OCI-LY7 (cell line): ENCODE measurements around the gene WDR49. TPM values are rescaled to one million over a fixed set of nuclear protein-coding genes. Genes with fewer than 3 reads are reported as not detected.
A peak's percentile ranks its signal among the peaks of the same experiment; 100 is the strongest.

ENCODE experiments used
- BruUV-seq: library from RNA; stranded (reverse); fragments of 400-500 nt; replicated peaks from 2 replicates; lab custom pipeline; 2021; lab: Mats Ljungman, UMichigan
- CTCF ChIA-PET: fragments of 300-600 bp; sonication (Branson Sonifier 250); formaldehyde crosslinking; loops from one replicate; lab custom pipeline; 2022; ENCODE audit warnings: antibody characterized with exemption; ENCODE audit not compliant: unreplicated experiment; lab: Charles Lee
- POLR2A ChIA-PET: fragments of 300-600 bp; sonication (Branson Sonifier 250); formaldehyde crosslinking; loops from one replicate; lab custom pipeline; 2022; ENCODE audit warnings: antibody characterized with exemption; lab: Charles Lee
- DNase-seq: peaks from one replicate; pipeline ENCODE4 v3.0.0-alpha.2; 2015; ENCODE audit warnings: low spot score
- H2AFZ ChIP-seq: fragments of 200-600 bp; sonication (generic), shearing (Covaris generic); 2 replicates; pipeline ENCODE4 v1.6.1; 2014; ENCODE audit warnings: mild to moderate bottlenecking, antibody characterized with exemption, low read length, moderate library complexity
- H3K27ac ChIP-seq: fragments of 200-600 bp; sonication (generic); 2 replicates; pipeline ENCODE4 v1.5.1; 2014; ENCODE audit warnings: mixed run types, low read depth, mild to moderate bottlenecking, moderate library complexity, low read length, inconsistent platforms; ENCODE audit not compliant: poor library complexity, severe bottlenecking
- H3K36me3 ChIP-seq: fragments of 200-600 bp; sonication (generic); 2 replicates; pipeline ENCODE4 v1.6.1; 2014; ENCODE audit warnings: mild to moderate bottlenecking, antibody characterized with exemption, low read length, moderate library complexity, mixed read lengths; ENCODE audit not compliant: insufficient read depth
- H3K4me1 ChIP-seq: fragments of 200-600 bp; sonication (generic); 2 replicates; pipeline ENCODE4 v1.5.1; 2014; ENCODE audit warnings: mild to moderate bottlenecking, low read length; ENCODE audit not compliant: insufficient read depth, poor library complexity, severe bottlenecking
- H3K4me2 ChIP-seq: fragments of 200-600 bp; sonication (generic); 2 replicates; pipeline ENCODE4 v1.6.1; 2014; ENCODE audit warnings: mild to moderate bottlenecking, low read length
- H3K4me3 ChIP-seq: fragments of 200-600 bp; sonication (generic); 2 replicates; pipeline ENCODE4 v1.5.1; 2014; ENCODE audit warnings: mild to moderate bottlenecking, low read depth, low read length; ENCODE audit not compliant: poor library complexity, severe bottlenecking
- H3K79me2 ChIP-seq: fragments of 200-600 bp; sonication (generic); 2 replicates; pipeline ENCODE4 v1.6.1; 2016; ENCODE audit warnings: low read depth, mild to moderate bottlenecking, low read length, moderate library complexity, mixed read lengths; ENCODE audit not compliant: insufficient read depth
- H3K9me2 ChIP-seq: fragments of 200-600 bp; sonication (generic); 2 replicates; pipeline ENCODE4 v1.6.1; 2016; ENCODE audit warnings: mild to moderate bottlenecking, low read length, mixed read lengths; ENCODE audit not compliant: insufficient read depth
- H3K9me3 ChIP-seq: fragments of 200-600 bp; sonication (generic); 2 replicates; pipeline ENCODE4 v1.6.1; 2014; ENCODE audit warnings: mild to moderate bottlenecking, mixed run types, low read length, mixed read lengths
- H4K20me1 ChIP-seq: fragments of 200-600 bp; sonication (generic); 2 replicates; pipeline ENCODE4 v1.6.1; 2014; ENCODE audit warnings: mild to moderate bottlenecking, antibody characterized with exemption, low read length, moderate library complexity, mixed read lengths; ENCODE audit not compliant: insufficient read depth
- EZH2phosphoT487 ChIP-seq: fragments of 200-600 bp; sonication (generic); IDR thresholded peaks from 2 replicates; pipeline ENCODE4 v1.6.1; 2018; ENCODE audit warnings: low read depth, borderline replicate concordance, mild to moderate bottlenecking, mixed run types, antibody characterized with exemption, low read length, moderate library complexity, mixed read lengths
- intact Hi-C: fragments of 100-400 bp; cut with micrococcal nuclease; formaldehyde crosslinking; loops from one replicate; pipeline ENCODE4 v1.10.0; 2022; ENCODE audit not compliant: unreplicated experiment
- total RNA-seq, 2 experiments: library from RNA; depleted of rRNA in 1 of 2; stranded (reverse); fragments of >200 nt in 1 of 2; shearing (Covaris generic) in 1 of 2; gene quantifications; 2 replicates each; pipeline ENCODE4 v1.2.3, GENCODE V29; 2014 to 2022
- TF ChIP-seq, protein P1 (sequence below): fragments of 200-600 bp; sonication (generic); conservative IDR thresholded peaks from 2 replicates; pipeline ENCODE4 v1.5.1; 2014; ENCODE audit warnings: mild to moderate bottlenecking, antibody characterized with exemption, low read length, moderate library complexity, mixed read lengths

Gene WDR49
- total RNA-seq, 2 experiments from 2014 or later: not detected

DNA sequence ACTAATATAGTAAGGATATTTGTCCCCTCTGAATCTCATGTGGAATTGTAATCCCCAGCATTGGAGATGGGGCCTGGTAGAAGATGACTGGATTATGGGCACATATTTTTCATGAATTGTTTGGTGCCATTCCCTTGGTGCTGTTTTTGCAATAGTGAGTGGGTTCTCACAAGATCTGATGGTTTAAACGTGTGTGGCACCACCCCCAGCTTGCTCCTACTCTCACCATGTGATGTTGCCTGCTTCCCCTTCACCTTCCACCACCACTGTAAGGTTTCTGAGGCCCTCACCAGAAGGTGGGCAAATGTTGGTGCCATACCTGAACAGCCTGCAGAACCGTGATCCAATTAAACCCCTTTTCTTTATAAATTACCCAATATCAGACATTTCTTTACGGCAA is 151.8 kb downstream of the WDR49 start:
- Histone ChIP-seq H3K36me3 (no peaks in the 10 kb centered on the region), H2AFZ (no peak overlapping the region), H3K9me3 (no peaks in the 10 kb centered on the region), H3K9me2 (no peaks in the 10 kb centered on the region; the same call in 1 of the 2 replicates), H3K27ac (no peak overlapping the region), H4K20me1 (no peaks in the 10 kb centered on the region), H3K79me2 (no peaks in the 10 kb centered on the region), H3K4me2 (no peak overlapping the region), H3K4me3 (no peak overlapping the region), H3K4me1 (no peaks in the 10 kb centered on the region)
- intact Hi-C loops: no loop called here
- no peak for DNase-seq
- no TSS peak for BruUV-seq
- CTCF ChIA-PET: no interaction called here
- POLR2A ChIA-PET: no interaction called here
- no peak for TF ChIP-seq EZH2phosphoT487
- TF ChIP-seq, protein P1, sequence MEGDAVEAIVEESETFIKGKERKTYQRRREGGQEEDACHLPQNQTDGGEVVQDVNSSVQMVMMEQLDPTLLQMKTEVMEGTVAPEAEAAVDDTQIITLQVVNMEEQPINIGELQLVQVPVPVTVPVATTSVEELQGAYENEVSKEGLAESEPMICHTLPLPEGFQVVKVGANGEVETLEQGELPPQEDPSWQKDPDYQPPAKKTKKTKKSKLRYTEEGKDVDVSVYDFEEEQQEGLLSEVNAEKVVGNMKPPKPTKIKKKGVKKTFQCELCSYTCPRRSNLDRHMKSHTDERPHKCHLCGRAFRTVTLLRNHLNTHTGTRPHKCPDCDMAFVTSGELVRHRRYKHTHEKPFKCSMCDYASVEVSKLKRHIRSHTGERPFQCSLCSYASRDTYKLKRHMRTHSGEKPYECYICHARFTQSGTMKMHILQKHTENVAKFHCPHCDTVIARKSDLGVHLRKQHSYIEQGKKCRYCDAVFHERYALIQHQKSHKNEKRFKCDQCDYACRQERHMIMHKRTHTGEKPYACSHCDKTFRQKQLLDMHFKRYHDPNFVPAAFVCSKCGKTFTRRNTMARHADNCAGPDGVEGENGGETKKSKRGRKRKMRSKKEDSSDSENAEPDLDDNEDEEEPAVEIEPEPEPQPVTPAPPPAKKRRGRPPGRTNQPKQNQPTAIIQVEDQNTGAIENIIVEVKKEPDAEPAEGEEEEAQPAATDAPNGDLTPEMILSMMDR: no peak

DNA sequence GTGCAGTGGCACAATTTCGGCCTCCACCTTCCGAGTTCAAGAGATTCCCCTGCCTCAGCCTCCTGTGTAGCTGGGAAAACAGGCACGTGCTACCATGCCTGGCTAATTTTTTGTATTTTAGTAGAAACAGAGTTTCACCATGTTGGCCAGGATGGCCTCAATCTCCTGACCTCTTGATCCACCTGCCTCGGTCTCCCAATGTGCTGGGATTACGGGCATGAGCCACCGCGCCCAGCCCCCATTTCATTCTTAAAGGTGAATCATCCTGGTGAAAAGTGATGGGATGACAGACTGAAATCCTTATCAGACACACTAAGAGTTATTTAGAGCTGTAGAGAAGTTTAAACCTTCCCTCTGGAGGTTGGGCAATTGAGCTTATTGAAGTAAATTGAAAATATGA is 155.8 kb downstream of the WDR49 start:
- Histone ChIP-seq H3K4me1 (no peaks in the 10 kb centered on the region), H3K27ac (no peak overlapping the region), H3K9me3 (no peaks in the 10 kb centered on the region), H3K9me2 (no peaks in the 10 kb centered on the region; the same call in 1 of the 2 replicates), H3K4me2 (no peak overlapping the region), H2AFZ (no peak overlapping the region), H3K36me3 (no peaks in the 10 kb centered on the region), H4K20me1 (no peaks in the 10 kb centered on the region), H3K4me3 (no peak overlapping the region), H3K79me2 (no peaks in the 10 kb centered on the region)
- ChIA-PET POLR2A (interaction anchor here (0.6 to 0.7 kb wide), 4 partner anchors 11 to 1885 kb away, joined by 3 read pairs; no protein-coding TSS in a partner anchor), CTCF (no interaction called here)
- no TSS peak for BruUV-seq
- no peak for DNase-seq
- no peak for TF ChIP-seq EZH2phosphoT487
- TF ChIP-seq, protein P1: no peak
- intact Hi-C loops: no loop called here

DNA sequence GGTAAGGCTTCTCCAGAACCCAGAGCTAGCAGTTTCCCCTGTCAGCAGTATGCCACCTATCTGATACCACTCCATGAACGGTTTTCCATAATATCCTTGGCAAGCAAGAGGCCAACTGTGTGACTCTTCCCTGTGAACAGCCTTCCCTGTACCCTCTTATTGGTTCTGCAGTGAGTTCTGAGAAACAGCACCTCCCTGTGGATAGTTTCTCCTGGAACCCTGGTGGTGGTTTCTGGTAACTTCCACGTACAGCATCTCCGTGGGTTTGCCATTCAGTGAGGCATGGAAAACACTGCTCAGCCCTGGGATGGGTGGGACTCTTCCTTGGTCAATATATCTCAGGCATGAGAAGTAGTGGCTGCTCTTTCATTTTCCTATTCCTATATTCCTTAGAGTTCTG is 160.5 kb downstream of the WDR49 start:
- intact Hi-C loops: no loop called here
- no peaks in the 10 kb centered on the region for H3K79me2 ChIP-seq
- no peak overlapping the region for H3K4me2 ChIP-seq
- H3K36me3 ChIP-seq: no peaks in the 10 kb centered on the region
- H4K20me1 ChIP-seq: no peaks in the 10 kb centered on the region
- H3K9me3 ChIP-seq: no peaks in the 10 kb centered on the region
- no peaks in the 10 kb centered on the region for H3K9me2 ChIP-seq
- H2AFZ ChIP-seq: no peak overlapping the region
- no peak overlapping the region for H3K27ac ChIP-seq
- no TSS peak for BruUV-seq
- POLR2A ChIA-PET: interaction anchor here (0.6 kb wide), 1 partner anchor 313 kb away, joined by 3 read pairs; no protein-coding TSS in a partner anchor
- TF ChIP-seq EZH2phosphoT487: no peak
- TF ChIP-seq, protein P1: peak; percentile 74
- no peak overlapping the region for H3K4me3 ChIP-seq
- CTCF ChIA-PET: no interaction called here
- peaks cover 6% of the 10 kb centered on the region for H3K4me1 ChIP-seq
- DNase-seq: peak; percentile 3
